ENCODE data around the gene SPRR2G. TPM values are rescaled to one million over a fixed set of nuclear protein-coding genes. Genes with fewer than 3 reads are reported as not detected.

SPRR2G gene
- total RNA-seq, 1 donor from 2014 or later: not detected

- no peaks in the 10 kb centered on the region for H3K9me3 ChIP-seq
- no peaks in the 10 kb centered on the region for H3K27me3 ChIP-seq
- H3K4me3 ChIP-seq: no peak overlapping the region
- intact Hi-C loops (cut with DNase I): no loop called here
- H3K27ac ChIP-seq: no peak overlapping the region
- ATAC-seq: no peak
- H3K4me1 ChIP-seq: no peaks in the 10 kb centered on the region
- TF ChIP-seq CTCF (IDR thresholded peaks at IDR 0.05): no peak
- DNase-seq: no peak
- no peaks in the 10 kb centered on the region for H3K36me3 ChIP-seq
Measured at GRCh38 chr1:153100245-153100644, 50.4 kb downstream of the SPRR2G start.

Other genes with a start within 250 kb of the SPRR2G start
- gene IVL, start 242.3 kb downstream of the SPRR2G start, total RNA-seq: not detected
- not detected for gene SPRR5, start 203.7 kb downstream of the SPRR2G start, total RNA-seq
- not detected for gene SPRR4, start 180.2 kb downstream of the SPRR2G start, total RNA-seq
- not detected for gene SPRR1A, start 166.8 kb downstream of the SPRR2G start, total RNA-seq
- not detected for gene SPRR3, start 149.1 kb downstream of the SPRR2G start, total RNA-seq
- gene SPRR1B, start 119.7 kb downstream of the SPRR2G start, total RNA-seq: not detected
- gene SPRR2D, start 109.8 kb downstream of the SPRR2G start, total RNA-seq: not detected
- not detected for gene SPRR2A, start 93.4 kb downstream of the SPRR2G start, total RNA-seq
- gene SPRR2B, start 79.3 kb downstream of the SPRR2G start, total RNA-seq: not detected
- not detected for gene SPRR2E, start 56.4 kb downstream of the SPRR2G start, total RNA-seq
- not detected for gene SPRR2F, start 37.4 kb downstream of the SPRR2G start, total RNA-seq
- gene LELP1, start 52.5 kb upstream of the SPRR2G start, total RNA-seq: not detected
- not detected for gene PRR9, start 66.7 kb upstream of the SPRR2G start, total RNA-seq
- not detected for gene LORICRIN, start 108.8 kb upstream of the SPRR2G start, total RNA-seq
- not detected for gene PGLYRP3, start 162.1 kb upstream of the SPRR2G start, total RNA-seq
- gene PGLYRP4, start 198.0 kb upstream of the SPRR2G start, total RNA-seq: not detected
- 418 TPM for gene S100A9, start 207.0 kb upstream of the SPRR2G start, total RNA-seq
- 22.8 TPM for gene S100A12, start 224.7 kb upstream of the SPRR2G start, total RNA-seq
- gene S100A8, start 240.2 kb upstream of the SPRR2G start, total RNA-seq: 266 TPM